ENCODE results near the gene SPATA3.

Gene SPATA3

GRCh38 chr2:231010201-231010730, 14.3 kb downstream of the SPATA3 start:
- Histone ChIP-seq H3K4me1 (ENCODE audit: control insufficient read depth, insufficient read depth, low read length) (no peaks in the 10 kb centered on the region), H3K27ac (ENCODE audit: extremely low read depth, low read depth, low read length) (no peak overlapping the region), H3K36me3 (ENCODE audit: control insufficient read depth in 2 of 2, insufficient read depth in 1 of 2, low read length in 2 of 2) (no peaks in the 10 kb centered on the region), H3K4me3 (ENCODE audit: low read depth, low read length) (no peak overlapping the region), H3K9me3 (ENCODE audit: control insufficient read depth, insufficient read depth, low read depth, low read length) (no peaks in the 10 kb centered on the region)
- ChIA-PET POLR2A (no interaction called here), CTCF (interaction anchor here (1.3 kb wide), 1 partner anchor 23 kb away, joined by 3 read pairs; no protein-coding TSS in a partner anchor)
- no peak for TF ChIP-seq TCF7L2 (IDR thresholded peaks at IDR 0.05; ENCODE audit: borderline replicate concordance, low read depth, low read length)
- TF ChIP-seq GLI4 (tag by site-specific recombination; IDR thresholded peaks at IDR 0.05): no peak
- no peak for TF ChIP-seq ATF2 (tag by site-specific recombination; IDR thresholded peaks at IDR 0.05; ENCODE audit: low read depth)
- no peak for TF ChIP-seq ZNF792 (tag by site-specific recombination; IDR thresholded peaks at IDR 0.05)
- no peak for TF ChIP-seq ZNF701 (tag by site-specific recombination; IDR thresholded peaks at IDR 0.05)
- TF ChIP-seq ZNF580 (tag by site-specific recombination; IDR thresholded peaks at IDR 0.05): no peak
- TF ChIP-seq KLF8 (tag by site-specific recombination; IDR thresholded peaks at IDR 0.05): no peak
- no peak for TF ChIP-seq ZNF335 (tag by site-specific recombination; conservative IDR thresholded peaks at IDR 0.05)
- no peak for TF ChIP-seq PATZ1 (tag by site-specific recombination; IDR thresholded peaks at IDR 0.05)
- TF ChIP-seq ZNF510 (tag by site-specific recombination; IDR thresholded peaks at IDR 0.05; ENCODE audit: insufficient replicate concordance): no peak
- TF ChIP-seq ZNF19 (tag by site-specific recombination; IDR thresholded peaks at IDR 0.05; ENCODE audit: low read depth): no peak
- no peak for TF ChIP-seq ZNF274 (IDR thresholded peaks at IDR 0.05; ENCODE audit: low read length)
- no peak for TF ChIP-seq ZNF274 (tag by site-specific recombination; IDR thresholded peaks at IDR 0.05; ENCODE audit: borderline replicate concordance)
- TF ChIP-seq HOXA7 (CRISPR knock-in tag; IDR thresholded peaks at IDR 0.05; ENCODE audit: borderline replicate concordance): no peak
- TF ChIP-seq KLF10 (tag by site-specific recombination; IDR thresholded peaks at IDR 0.05): no peak
- TF ChIP-seq ZNF529 (tag by site-specific recombination; IDR thresholded peaks at IDR 0.05; ENCODE audit: insufficient replicate concordance): no peak
- TF ChIP-seq ZNF585B (tag by site-specific recombination; IDR thresholded peaks at IDR 0.05): no peak
- TF ChIP-seq REPIN1 (tag by site-specific recombination; IDR thresholded peaks at IDR 0.05; ENCODE audit: low read depth): no peak

GRCh38 chr2:231011526-231011925, 15.6 kb downstream of the SPATA3 start:
- CTCF ChIA-PET: interaction anchor here (0.6 to 1.3 kb wide), 2 partner anchors 24 kb away, joined by 3 read pairs; no protein-coding TSS in a partner anchor
- POLR2A ChIA-PET: no interaction called here
- Histone ChIP-seq H3K36me3 (ENCODE audit: control insufficient read depth in 2 of 2, insufficient read depth in 1 of 2, low read length in 2 of 2) (no peaks in the 10 kb centered on the region), H3K4me3 (ENCODE audit: low read depth, low read length) (no peak overlapping the region), H3K9me3 (ENCODE audit: control insufficient read depth, insufficient read depth, low read depth, low read length) (no peaks in the 10 kb centered on the region), H3K27ac (ENCODE audit: extremely low read depth, low read depth, low read length) (no peak overlapping the region), H3K4me1 (ENCODE audit: control insufficient read depth, insufficient read depth, low read length) (no peaks in the 10 kb centered on the region)
- TF ChIP-seq ZNF768 (tag by site-specific recombination; IDR thresholded peaks at IDR 0.05) (no peak), ZFP69B (tag by site-specific recombination; IDR thresholded peaks at IDR 0.05) (no peak), AEBP2 (tag by site-specific recombination; IDR thresholded peaks at IDR 0.05; ENCODE audit: borderline replicate concordance) (no peak), YY2 (tag by site-specific recombination; IDR thresholded peaks at IDR 0.05) (no peak), ZNF837 (tag by site-specific recombination; IDR thresholded peaks at IDR 0.05) (no peak), ZNF19 (tag by site-specific recombination; IDR thresholded peaks at IDR 0.05; ENCODE audit: low read depth) (no peak), ZNF132 (tag by site-specific recombination; IDR thresholded peaks at IDR 0.05; ENCODE audit: borderline replicate concordance) (no peak), ZNF76 (tag by site-specific recombination; IDR thresholded peaks at IDR 0.05; ENCODE audit: borderline replicate concordance, low read depth) (no peak), ZNF302 (tag by site-specific recombination; IDR thresholded peaks at IDR 0.05; ENCODE audit: low read depth) (no peak)

Measured in HEK293 (cell line).